Upper lobe of right lung (tissue), 1 donor: ENCODE data around the gene METTL25B. TPM values are rescaled to one million over a fixed set of nuclear protein-coding genes. Genes with fewer than 3 reads are reported as not detected.

Experiments
- ATAC-seq: fragments of 200-7000 bp; cut with Tn5 transposase; one replicate; pipeline ENCODE4 v1.9.1; 2020; ENCODE audit warnings: mild to moderate bottlenecking, moderate library complexity
- DNase-seq: peaks from one replicate; pipeline ENCODE4 v3.0.0-alpha.2; 2020
- H3K27ac ChIP-seq: fragments of 200-600 bp; one replicate; pipeline ENCODE4 v1.8.0; 2022
- H3K27me3 ChIP-seq: fragments of 200-600 bp; one replicate; pipeline ENCODE4 v1.8.0; 2022; ENCODE audit warnings: mild to moderate bottlenecking
- H3K36me3 ChIP-seq: fragments of 200-600 bp; one replicate; pipeline ENCODE4 v1.8.0; 2022
- H3K4me1 ChIP-seq: fragments of 200-600 bp; one replicate; pipeline ENCODE4 v1.8.0; 2022
- H3K4me3 ChIP-seq: fragments of 200-600 bp; one replicate; pipeline ENCODE4 v1.8.0; 2022; ENCODE audit warnings: mild to moderate bottlenecking
- H3K9me3 ChIP-seq: fragments of 200-600 bp; one replicate; pipeline ENCODE4 v1.8.0; 2022
- intact Hi-C: fragments of 100-400 bp; cut with DNase I; formaldehyde crosslinking; loops from one replicate; pipeline ENCODE4 v1.11.0; 2022
- long read RNA-seq: library from polyadenylated mRNA; unstranded; transcript quantifications from one replicate; pipeline ENCODE4 v2.0.0, GENCODE V29; 2021
- total RNA-seq: library from RNA; stranded (reverse); fragmentation: NEBNext Ultra II Directional; extraction: Animal tissue kit (Norgen Biotek cat#: 25700); gene quantifications from one replicate; pipeline ENCODE4 v1.2.1, GENCODE V29; 2021
- TF ChIP-seq, protein P1 (sequence below): fragments of 200-600 bp; IDR thresholded peaks from one replicate; pipeline ENCODE4 v1.8.0; 2022; ENCODE audit warnings: antibody characterized with exemption
- donor health status: DM: no; HTN: yes; CAD: no; lungs with severe emphysema.

Gene METTL25B
- 42.4 TPM for total RNA-seq
- long read RNA-seq, transcript RRNAD1-201 (8 exons, 2,254 nt), result major isoform, 12 of 37 reads
- long read RNA-seq, partial matches to known transcripts, result 3 of 37 reads
- long read RNA-seq, other reads (novel, unspliced or antisense), result 19 of 37 reads

- Histone ChIP-seq H3K27ac (peak within 1 kb of the TSS; percentile 96), H3K27me3 (no peaks in the 10 kb centered on the region), H3K4me1 (peaks cover 39% of the 10 kb centered on the region), H3K36me3 (peaks cover 26% of the 10 kb centered on the region), H3K9me3 (no peaks in the 10 kb centered on the region), H3K4me3 (peak within 1 kb of the TSS; percentile 79)
- DNase-seq, result peak; percentile 94
- TF ChIP-seq, protein P1, sequence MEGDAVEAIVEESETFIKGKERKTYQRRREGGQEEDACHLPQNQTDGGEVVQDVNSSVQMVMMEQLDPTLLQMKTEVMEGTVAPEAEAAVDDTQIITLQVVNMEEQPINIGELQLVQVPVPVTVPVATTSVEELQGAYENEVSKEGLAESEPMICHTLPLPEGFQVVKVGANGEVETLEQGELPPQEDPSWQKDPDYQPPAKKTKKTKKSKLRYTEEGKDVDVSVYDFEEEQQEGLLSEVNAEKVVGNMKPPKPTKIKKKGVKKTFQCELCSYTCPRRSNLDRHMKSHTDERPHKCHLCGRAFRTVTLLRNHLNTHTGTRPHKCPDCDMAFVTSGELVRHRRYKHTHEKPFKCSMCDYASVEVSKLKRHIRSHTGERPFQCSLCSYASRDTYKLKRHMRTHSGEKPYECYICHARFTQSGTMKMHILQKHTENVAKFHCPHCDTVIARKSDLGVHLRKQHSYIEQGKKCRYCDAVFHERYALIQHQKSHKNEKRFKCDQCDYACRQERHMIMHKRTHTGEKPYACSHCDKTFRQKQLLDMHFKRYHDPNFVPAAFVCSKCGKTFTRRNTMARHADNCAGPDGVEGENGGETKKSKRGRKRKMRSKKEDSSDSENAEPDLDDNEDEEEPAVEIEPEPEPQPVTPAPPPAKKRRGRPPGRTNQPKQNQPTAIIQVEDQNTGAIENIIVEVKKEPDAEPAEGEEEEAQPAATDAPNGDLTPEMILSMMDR, result no peak
- intact Hi-C loops, result loop anchor here (5.0 kb wide), 1 partner anchor 36 kb away; no protein-coding TSS in a partner anchor
- ATAC-seq, result peak; percentile 84
Observed at GRCh38 chr1:156727926-156728598, at the start of gene METTL25B. Gene METTL25B (plus strand): TSS chr1:156728469. CDS start chr1:156729105, 636 bp downstream.

GRCh38 chr1:156680056-156680455 lies 48.2 kb upstream of the METTL25B start:
- H3K4me3 ChIP-seq, result no peak overlapping the region
- H3K27me3 ChIP-seq, result peaks cover 67% of the 10 kb centered on the region
- TF ChIP-seq, protein P1, result no peak
- DNase-seq, result no peak
- H3K36me3 ChIP-seq, result no peaks in the 10 kb centered on the region
- H3K27ac ChIP-seq, result no peak overlapping the region
- intact Hi-C loops, result no loop called here
- ATAC-seq, result no peak
- H3K9me3 ChIP-seq, result no peaks in the 10 kb centered on the region
- H3K4me1 ChIP-seq, result no peaks in the 10 kb centered on the region

- H3K27ac ChIP-seq, result no peak overlapping the region
- no peaks in the 10 kb centered on the region for H3K36me3 ChIP-seq
- no peaks in the 10 kb centered on the region for H3K9me3 ChIP-seq
- no peak overlapping the region for H3K4me3 ChIP-seq
- no peak for DNase-seq
- intact Hi-C loops, result no loop called here
- ATAC-seq, result no peak
- TF ChIP-seq, protein P1, result no peak
- H3K4me1 ChIP-seq, result no peaks in the 10 kb centered on the region
- H3K27me3 ChIP-seq, result peaks cover 68% of the 10 kb centered on the region
Observed at GRCh38 chr1:156681196-156681960, 46.9 kb upstream of the METTL25B start.

DNA sequence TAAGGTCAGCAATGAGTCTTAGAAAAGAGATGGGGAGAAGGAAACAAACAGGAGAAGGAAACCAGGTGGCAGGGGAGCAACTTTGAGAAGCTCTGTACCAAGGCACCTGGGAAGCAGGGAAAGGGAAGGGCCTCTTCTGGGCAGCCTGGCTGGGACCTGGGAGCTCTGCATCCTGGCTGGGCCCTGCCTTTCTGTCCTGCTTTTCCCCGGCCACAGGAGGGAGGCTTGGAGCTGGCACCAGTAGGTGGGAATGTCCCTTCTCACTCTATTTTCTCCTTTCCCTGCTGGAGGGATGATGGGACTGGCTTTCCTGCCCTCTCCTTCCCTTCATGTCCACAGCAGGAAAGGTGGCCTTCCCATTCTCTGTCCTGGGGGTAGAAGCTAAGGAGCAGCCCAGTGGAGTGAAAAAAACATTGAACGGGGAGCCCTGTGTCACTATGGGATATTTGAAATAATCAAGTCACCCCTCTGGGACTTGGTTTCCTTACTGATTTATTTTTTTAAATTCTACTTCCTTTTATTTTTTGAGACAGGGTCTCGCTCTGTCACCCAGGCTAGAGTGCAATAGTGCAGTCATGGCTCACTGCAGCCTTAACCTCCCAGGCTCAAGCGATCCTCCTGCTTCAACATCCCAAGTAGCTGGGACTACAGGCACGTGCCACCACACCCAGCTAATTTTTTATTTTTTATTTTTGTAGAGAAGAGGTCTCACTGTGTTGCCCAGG lies 45.9 kb upstream of the METTL25B start:
- Histone ChIP-seq H3K27ac (no peak overlapping the region), H3K4me3 (no peak overlapping the region), H3K27me3 (peaks cover 63% of the 10 kb centered on the region), H3K4me1 (no peaks in the 10 kb centered on the region), H3K36me3 (no peaks in the 10 kb centered on the region), H3K9me3 (no peaks in the 10 kb centered on the region)
- intact Hi-C loops, result no loop called here
- DNase-seq (no peak), ATAC-seq (no peak)
- TF ChIP-seq, protein P1, result no peak

- peaks cover 63% of the 10 kb centered on the region for H3K27me3 ChIP-seq
- no peak overlapping the region for H3K27ac ChIP-seq
Observed at GRCh38 chr1:156684227-156684782, 44.0 kb upstream of the METTL25B start.

More at GRCh38 chr1:156684227-156684782, 44.0 kb upstream of the METTL25B start:
- Histone ChIP-seq H3K36me3 (no peaks in the 10 kb centered on the region), H3K9me3 (no peaks in the 10 kb centered on the region), H3K4me3 (no peak overlapping the region), H3K4me1 (no peaks in the 10 kb centered on the region)
- TF ChIP-seq, protein P1, result no peak
- DNase-seq (no peak), ATAC-seq (no peak)
- intact Hi-C loops, result no loop called here
